Ramos (cell line): ENCODE measurements around the gene ILK.

Experiments
- in situ Hi-C: fragments of 300-500 bp; cut with MboI; formaldehyde crosslinking; loops from one replicate; pipeline ENCODE4 v1.14.3; 2022; ENCODE audit warnings: low sequenced_read_pairs; ENCODE audit not compliant: unreplicated experiment

The ILK gene

GRCh38 chr11:6617315-6617781, 13.8 kb downstream of the ILK start:
- in situ Hi-C loops: no loop called here

DNA sequence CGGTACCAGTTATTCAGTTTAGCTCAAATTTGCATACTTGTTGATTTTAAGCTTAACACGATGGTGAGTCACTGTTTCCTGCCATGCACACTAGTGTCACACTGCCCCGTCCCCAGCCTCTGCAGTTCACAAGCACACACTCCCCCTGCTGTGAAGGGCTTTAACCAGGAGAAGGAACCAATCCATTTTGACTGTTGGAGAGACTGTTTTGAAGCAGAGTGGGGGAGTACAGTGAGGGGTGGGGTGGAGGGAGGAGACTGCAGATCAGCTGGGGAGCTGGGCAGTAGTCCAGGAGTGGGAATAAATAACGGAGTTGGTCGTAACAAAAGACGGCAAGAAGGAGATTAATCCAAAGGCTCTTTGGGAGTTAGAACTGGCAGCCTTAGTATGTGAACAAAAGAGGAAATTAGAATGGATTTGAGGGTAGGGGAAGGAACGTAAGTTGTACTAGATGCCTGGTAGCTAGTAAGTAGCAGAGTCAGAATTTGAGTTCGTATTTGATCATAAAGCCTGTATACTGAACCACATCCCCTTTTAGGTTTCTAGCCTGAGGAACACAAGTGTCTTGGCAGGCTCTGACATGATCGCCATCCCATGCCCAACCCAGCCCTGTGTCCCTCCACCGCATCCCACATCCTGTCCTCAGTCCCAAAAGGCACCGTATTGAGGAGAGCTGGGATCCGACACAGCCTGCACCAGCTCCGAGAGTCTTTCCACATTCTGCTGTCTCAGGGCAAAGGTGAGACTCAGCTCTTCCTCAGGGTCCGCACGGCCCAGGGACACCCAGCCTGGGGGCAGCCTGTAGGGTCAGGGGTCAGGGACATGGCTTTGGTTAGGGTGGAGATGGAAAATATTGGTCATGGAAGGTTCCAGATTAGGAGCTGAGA, 14.8 kb downstream of the ILK start:
- in situ Hi-C loops: no loop called here

DNA sequence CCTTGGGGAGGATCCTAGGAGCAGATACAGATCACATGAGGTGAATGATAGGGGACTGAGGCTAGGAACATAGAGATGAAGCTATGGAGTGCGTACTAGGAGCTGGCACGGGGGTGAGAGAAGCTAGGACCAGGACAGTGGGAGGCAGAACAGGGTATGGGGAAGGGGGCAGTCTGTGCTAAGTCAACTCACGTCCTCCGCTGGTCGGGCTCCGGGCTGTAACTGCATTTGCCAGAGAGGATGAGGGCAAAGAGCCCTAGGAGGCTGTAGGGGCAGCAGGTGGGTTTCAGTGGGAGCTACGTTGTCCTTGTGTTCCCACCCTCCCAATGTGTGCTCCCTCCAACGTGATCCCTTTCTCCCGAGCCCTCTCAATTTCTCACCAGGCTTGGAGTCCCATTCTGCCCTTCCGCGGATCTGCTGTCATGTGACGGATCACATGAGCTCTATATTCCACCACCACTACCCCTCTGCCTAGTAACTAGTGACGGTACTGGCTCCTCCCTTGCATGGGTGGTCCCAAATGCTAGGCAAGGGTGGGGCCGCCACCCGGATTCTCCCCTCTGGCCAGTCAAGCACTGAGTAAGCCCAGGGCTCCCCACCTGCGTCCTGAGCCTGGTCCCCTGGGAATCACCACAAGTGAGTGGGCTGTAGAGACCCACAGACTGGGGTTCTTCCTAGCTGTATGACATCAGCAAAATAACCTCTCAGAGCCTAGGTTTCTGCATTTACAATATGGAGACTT, 15.6 kb downstream of the ILK start, which contains the start of gene TPP1:
Gene TPP1 (minus strand): TSS at position 419 of the 742 bp plus-strand sequence. CDS start 22 bp downstream, at position 397.
- in situ Hi-C loops: no loop called here

DNA sequence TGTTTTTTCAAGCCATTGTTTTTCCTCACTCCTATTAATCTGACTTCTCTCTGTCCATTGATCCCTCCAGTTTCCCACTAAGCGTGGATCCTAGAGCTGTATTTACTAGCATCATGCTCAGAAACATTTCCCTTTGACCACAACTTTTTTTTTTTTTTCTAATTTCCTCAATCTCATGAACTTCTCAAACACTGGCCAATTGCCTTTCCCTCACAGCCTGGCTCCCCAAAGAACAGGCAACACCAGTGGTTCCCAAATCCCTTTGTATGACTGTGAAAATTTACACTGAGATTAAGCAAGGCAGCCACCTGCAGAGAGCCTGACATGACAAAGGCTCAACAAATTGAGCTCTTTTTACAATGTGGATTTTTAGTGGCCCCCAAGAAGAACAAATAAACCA, 17.1 kb downstream of the ILK start:
- in situ Hi-C loops: no loop called here

DNA sequence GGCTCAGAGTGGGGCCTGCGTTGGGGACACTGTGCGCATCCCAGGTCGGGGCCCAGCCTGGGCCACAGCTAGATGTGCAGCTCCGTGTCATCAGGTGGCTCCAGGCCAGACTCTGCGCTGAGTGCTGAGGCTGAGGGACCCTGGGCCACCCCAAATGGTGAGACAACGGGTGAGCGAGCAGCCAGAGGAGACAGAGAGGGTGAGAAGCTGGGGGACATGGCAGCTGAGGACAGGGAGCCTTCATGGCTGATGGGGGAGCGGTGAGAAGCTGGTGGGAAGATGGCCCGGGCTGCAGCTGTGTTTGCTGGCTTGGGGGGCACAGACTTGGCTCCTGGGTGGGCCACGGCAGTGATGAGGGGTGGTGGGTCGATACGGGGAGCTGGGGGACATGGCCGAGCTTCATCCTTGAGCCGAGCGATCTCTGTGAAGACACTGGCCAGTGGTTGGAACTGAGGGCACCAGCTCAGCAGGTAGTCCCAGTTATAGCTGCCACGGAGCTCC, 18.2 kb downstream of the ILK start:
- in situ Hi-C loops: no loop called here

DNA sequence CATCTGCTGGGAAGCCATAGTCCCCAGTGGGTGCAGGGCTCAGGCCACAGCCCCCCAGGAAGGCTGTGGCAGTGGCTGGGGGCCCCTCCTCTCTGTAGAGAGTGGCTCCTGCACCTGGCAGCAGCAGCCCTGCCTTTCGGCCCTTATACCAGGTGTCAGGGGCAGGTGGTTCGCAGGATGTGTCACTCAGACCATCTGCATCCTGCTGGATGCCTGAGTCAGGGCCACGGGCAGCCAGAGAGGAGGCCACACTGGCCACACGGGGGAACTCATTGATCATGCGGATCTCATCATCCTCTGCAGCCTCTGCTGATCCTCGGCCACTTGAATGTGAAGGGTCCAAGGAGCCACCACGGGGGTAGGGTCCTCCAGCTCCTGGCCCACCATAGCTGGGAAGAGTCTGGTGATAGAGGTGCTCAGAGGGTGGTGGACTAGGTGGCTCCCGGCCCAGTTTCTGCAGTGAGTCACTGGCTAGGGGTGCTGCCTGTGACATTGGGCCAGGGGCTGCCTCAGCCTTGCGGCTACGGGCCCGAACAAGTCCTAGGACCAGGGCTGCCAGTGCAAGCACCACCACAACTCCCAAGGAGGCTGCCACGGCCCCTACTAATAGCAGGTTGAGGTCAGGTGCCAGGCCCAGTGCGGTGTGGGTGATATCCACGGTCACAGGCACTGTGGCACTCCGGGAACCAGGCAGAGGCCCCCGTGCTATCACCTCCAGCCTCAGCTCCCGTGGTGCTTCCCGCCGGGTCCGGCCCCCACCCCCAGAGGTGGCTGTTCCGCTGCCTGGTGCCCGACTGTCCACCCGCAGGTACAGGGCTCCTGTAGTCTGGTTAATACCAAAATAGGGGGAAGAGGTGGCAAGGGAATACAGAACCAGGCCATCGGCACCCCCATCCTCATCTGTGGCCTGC, 18.9 kb downstream of the ILK start:
- in situ Hi-C loops: no loop called here

GRCh38 chr11:6623391-6624363, 20.1 kb downstream of the ILK start:
- in situ Hi-C loops: no loop called here

DNA sequence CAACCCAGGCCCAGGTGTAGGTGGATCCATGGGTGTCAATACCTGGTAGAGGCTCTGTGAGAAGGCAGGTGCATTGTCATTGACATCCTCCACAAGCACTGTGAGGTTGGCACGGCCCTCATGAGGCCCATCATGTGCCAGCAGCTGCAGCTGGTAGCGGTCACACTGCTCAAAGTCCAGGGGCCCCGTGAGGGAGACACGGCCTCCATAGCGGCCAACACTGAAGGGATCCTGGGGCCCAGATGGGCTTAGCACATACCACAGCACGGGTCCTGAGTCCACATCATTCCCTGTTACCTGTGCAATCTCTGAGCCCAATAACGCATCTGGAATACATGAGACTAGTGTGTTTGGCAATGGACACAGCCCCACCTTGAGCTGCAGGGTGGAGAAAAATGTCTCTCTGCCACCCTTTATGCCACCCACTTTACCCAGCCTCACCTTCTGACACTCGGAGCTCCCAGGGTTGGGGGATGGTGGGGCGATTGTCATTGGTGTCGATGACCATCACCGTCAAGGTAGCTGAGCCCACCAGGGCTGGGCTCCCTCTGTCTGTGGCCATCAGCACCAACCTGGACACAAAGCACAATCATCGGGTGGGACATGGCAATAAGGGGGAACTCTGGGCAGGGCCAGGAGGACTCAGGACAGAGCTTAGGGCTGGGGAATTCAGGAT, 21.7 kb downstream of the ILK start:
- in situ Hi-C loops: no loop called here

DNA sequence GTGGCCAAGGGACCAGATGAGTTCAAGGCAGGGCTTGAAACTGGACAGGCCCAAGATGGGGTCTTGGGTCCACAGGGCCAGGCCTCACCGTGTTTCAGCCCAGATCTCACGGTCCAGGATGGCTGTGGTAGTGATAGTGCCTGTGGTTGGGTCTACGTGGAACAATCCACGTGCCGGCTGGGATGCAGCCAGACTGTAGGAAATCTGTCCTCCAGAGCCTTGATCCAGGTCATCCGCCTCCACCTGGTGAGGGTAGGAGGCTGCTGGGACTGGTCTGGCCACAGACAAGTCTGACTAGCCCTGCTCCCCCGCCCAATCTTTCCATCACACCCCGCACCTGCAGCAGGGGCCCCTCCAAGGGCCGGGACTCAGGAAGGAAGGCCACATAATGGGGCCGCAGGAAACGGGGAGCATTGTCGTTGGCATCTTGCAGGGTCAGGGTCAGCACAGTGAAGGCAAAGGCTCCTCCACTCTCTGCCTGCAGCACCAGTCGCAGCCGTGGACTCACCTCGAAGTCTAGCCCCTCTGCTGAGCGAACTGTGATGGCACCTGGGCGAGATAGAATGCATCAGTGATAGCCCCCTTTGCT, 22.4 kb downstream of the ILK start:
- in situ Hi-C loops: no loop called here

- in situ Hi-C loops: no loop called here
Observed at GRCh38 chr11:6626971-6627761, 23.6 kb downstream of the ILK start.

GRCh38 chr11:6627762-6628241, 24.2 kb downstream of the ILK start:
- in situ Hi-C loops: no loop called here

- in situ Hi-C loops: no loop called here
Observed at GRCh38 chr11:6628526-6628925, 25.0 kb downstream of the ILK start.

- in situ Hi-C loops: no loop called here
Observed at GRCh38 chr11:6629573-6629891, 26.0 kb downstream of the ILK start.

DNA sequence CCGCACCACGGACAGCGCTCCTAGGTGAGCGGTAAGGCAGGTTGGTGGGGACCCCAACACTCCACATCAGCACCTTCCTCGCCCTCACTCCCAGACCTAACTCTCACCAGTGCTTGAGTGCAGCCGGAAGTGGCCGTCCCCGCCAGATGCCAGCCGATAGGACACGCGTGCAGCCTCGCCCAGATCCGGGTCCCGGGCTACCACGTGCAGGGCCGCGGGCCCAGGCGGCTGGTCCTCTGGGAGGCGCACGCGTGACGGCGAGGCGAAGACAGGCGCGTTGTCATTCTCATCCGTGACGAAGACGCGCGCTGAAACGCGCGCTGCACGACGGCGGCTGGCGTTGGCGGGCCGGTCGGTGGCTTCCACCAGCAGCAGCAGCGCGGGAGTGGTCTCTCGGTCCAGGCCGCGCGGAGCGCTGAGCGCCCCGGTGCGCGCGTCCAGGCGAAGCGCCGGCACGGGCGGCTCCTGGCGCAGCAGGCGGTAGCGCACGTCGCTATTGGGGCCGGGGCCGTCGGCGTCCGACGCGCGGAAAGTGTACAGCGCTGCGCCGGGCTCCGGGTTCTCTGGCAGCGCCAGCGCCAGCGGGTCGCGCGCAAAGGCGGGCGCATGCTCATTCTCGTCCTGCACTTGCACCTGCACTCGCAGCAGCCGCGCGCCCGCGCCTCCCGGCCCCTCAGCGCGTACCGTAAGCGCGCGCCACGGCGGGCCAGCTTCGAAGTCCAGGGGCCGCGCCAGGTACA, 26.5 kb downstream of the ILK start:
- in situ Hi-C loops: no loop called here

DNA sequence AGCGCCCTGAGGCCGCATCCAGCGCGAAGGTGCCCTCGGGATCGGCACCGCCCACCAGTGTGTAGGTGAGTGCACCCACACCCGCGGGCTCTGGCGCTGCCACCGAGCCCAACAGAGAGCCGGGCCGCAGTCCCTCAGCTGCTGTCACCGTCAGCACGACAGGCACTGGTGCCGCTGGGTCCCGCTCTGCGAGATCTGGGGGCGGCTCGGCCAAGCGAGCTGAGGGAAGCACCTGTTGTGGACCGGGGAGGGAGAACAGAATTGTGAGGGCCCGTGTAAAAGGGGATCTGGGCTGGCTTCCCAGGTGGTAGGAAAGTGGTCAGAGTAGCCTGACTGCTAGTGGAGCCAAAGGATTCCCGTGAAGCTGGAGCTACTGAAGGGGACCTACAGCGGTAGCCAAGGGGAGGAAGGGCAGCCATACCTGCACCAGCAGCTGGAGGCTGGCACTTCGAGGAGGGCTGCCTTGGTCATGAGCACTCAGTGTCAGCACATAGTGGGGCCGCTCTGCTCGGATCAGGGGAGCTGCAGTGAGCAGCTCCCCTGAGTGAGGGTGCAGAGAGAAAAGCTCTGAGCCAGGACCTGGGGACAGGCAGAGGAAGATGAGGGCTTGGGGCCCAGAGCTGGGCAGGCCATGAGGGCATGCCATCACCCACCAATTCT, 27.2 kb downstream of the ILK start:
- in situ Hi-C loops: no loop called here

GRCh38 chr11:6631361-6631890, 27.9 kb downstream of the ILK start:
- in situ Hi-C loops: no loop called here
